ENCODE data around the gene SQSTM1. TPM values are rescaled to one million over a fixed set of nuclear protein-coding genes. Genes with fewer than 3 reads are reported as not detected.

Gene SQSTM1
- total RNA-seq, 1 experiment from 2014 or later = 78.5 TPM

- DNase-seq (ENCODE audit: low spot score) = peak; percentile 37
- POLR2A ChIA-PET = interaction anchor here (1.0 to 1.3 kb wide), 2 partner anchors 9 to 14 kb away, joined by 3 read pairs; no protein-coding TSS in a partner anchor
- Mint-ChIP-seq H3K36me3 (peaks cover 14% of the 10 kb centered on the region), H3K27ac (no peak overlapping the region), H3K9me3 (no peaks in the 10 kb centered on the region), H3K4me3 (peak overlapping the region; percentile 54), H3K27me3 (ENCODE audit: low read depth) (peaks cover 22% of the 10 kb centered on the region), H3K4me1 (peaks cover 42% of the 10 kb centered on the region)
- no peak for TF ChIP-seq CDX4 (CRISPR knock-in tag; IDR thresholded peaks at IDR 0.05; ENCODE audit: borderline replicate concordance)
- TF ChIP-seq ZNF219 (CRISPR knock-in tag; IDR thresholded peaks at IDR 0.05; ENCODE audit: borderline replicate concordance) = no peak
- no peak for TF ChIP-seq ETV6 (CRISPR knock-in tag; IDR thresholded peaks at IDR 0.05)
- TF ChIP-seq MLX (CRISPR knock-in tag; IDR thresholded peaks at IDR 0.05) = no peak
- TF ChIP-seq ZBTB21 (CRISPR knock-in tag; IDR thresholded peaks at IDR 0.05; ENCODE audit: borderline replicate concordance) = no peak
- TF ChIP-seq FOXK1 (CRISPR knock-in tag; IDR thresholded peaks at IDR 0.05) = no peak
- 0 out of 2 replicates have a peak, but pooled peaks have one; percentile 7 for TF ChIP-seq PRDM15 (CRISPR knock-in tag; IDR thresholded peaks at IDR 0.05)
- no peak for TF ChIP-seq GABPB1 (CRISPR knock-in tag; IDR thresholded peaks at IDR 0.05)
- peak; percentile 99 for TF ChIP-seq ZNF121 (CRISPR knock-in tag; IDR thresholded peaks at IDR 0.05)
- TF ChIP-seq KAT7 (CRISPR knock-in tag; IDR thresholded peaks at IDR 0.05; ENCODE audit: borderline replicate concordance) = no peak
- TF ChIP-seq ZNF512 (CRISPR knock-in tag; IDR thresholded peaks at IDR 0.05; ENCODE audit: borderline replicate concordance) = no peak
- TF ChIP-seq NFATC4 (CRISPR knock-in tag; IDR thresholded peaks at IDR 0.05) = no peak
- 0 out of 2 replicates have a peak, but pooled peaks have one; percentile 1 for ATAC-seq
- CTCF ChIA-PET = interaction anchor here (1.3 to 1.9 kb wide), 3 partner anchors 15 to 159 kb away, joined by 3 to 8 read pairs (median 5); no protein-coding TSS in a partner anchor
Observed at GRCh38 chr5:179816401-179816795, 4.3 kb upstream of the SQSTM1 start.

GRCh38 chr5:179816796-179817469 lies 3.8 kb upstream of the SQSTM1 start:
- Mint-ChIP-seq H3K4me3 (peak overlapping the region; percentile 62), H3K27ac (no peak overlapping the region), H3K36me3 (peaks cover 14% of the 10 kb centered on the region), H3K4me1 (peaks cover 41% of the 10 kb centered on the region), H3K27me3 (ENCODE audit: low read depth) (peaks cover 22% of the 10 kb centered on the region), H3K9me3 (no peaks in the 10 kb centered on the region)
- CTCF ChIA-PET = interaction anchor here (1.3 to 1.9 kb wide), 3 partner anchors 15 to 158 kb away, joined by 3 to 8 read pairs (median 5); no protein-coding TSS in a partner anchor
- 0 out of 2 replicates have a peak, but pooled peaks have one; percentile 1 for ATAC-seq
- POLR2A ChIA-PET = interaction anchor here (0.6 to 1.3 kb wide), 3 partner anchors 10 to 644 kb away, joined by 3 read pairs; no protein-coding TSS in a partner anchor
- DNase-seq (ENCODE audit: low spot score) = peak; percentile 40
- TF ChIP-seq FOXP4 (CRISPR knock-in tag; IDR thresholded peaks at IDR 0.05) (0 out of 2 replicates have a peak, but pooled peaks have one; percentile 13), RORB (CRISPR knock-in tag; IDR thresholded peaks at IDR 0.05) (no peak), HMGXB4 (CRISPR knock-in tag; IDR thresholded peaks at IDR 0.05) (peak; percentile 36; the same call in 1 of the 2 replicates), SP1 (CRISPR knock-in tag; conservative IDR thresholded peaks at IDR 0.05) (0 out of 2 replicates have a peak, but pooled peaks have one; percentile 37), PRDM15 (CRISPR knock-in tag; IDR thresholded peaks at IDR 0.05) (0 out of 2 replicates have a peak, but pooled peaks have one; percentile 2), E2F5 (CRISPR knock-in tag; IDR thresholded peaks at IDR 0.05) (peak; percentile 32; the same call in 1 of the 2 replicates), ZNF121 (CRISPR knock-in tag; IDR thresholded peaks at IDR 0.05) (no peak)

All from WTC11 (cell line).